HUES48 (cell line): ENCODE data around the gene NKX2-3.

Experiments
- H3K27ac ChIP-seq: one replicate; pipeline ENCODE4 v1.7.0; 2013; ENCODE audit warnings: low read depth, low read length, inconsistent platforms
- H3K27me3 ChIP-seq: 2 replicates; pipeline ENCODE4 v1.6.1; 2013; ENCODE audit warnings: mild to moderate bottlenecking, low read length; ENCODE audit not compliant: control insufficient read depth, insufficient read depth
- H3K36me3 ChIP-seq: 2 replicates; pipeline ENCODE4 v1.6.1; 2013; ENCODE audit warnings: low read length; ENCODE audit not compliant: control insufficient read depth, insufficient read depth
- H3K4me1 ChIP-seq: 2 replicates; pipeline ENCODE4 v1.6.1; 2013; ENCODE audit warnings: mild to moderate bottlenecking, low read length; ENCODE audit not compliant: control insufficient read depth, insufficient read depth
- H3K4me3 ChIP-seq: 2 replicates; pipeline ENCODE4 v1.5.1; 2013; ENCODE audit warnings: mild to moderate bottlenecking, low read depth, low read length
- H3K9ac ChIP-seq: 2 replicates; pipeline ENCODE4 v1.6.1; 2013; ENCODE audit warnings: mild to moderate bottlenecking, low read depth, low read length, moderate library complexity
- H3K9me3 ChIP-seq: 2 replicates; pipeline ENCODE4 v1.6.1; 2013; ENCODE audit warnings: low read length; ENCODE audit not compliant: control insufficient read depth, insufficient read depth

Gene NKX2-3

GRCh38 chr10:99535764-99536337, 3.1 kb downstream of the NKX2-3 start:
- Histone ChIP-seq H3K4me1 (peaks cover 30% of the 10 kb centered on the region), H3K9ac (no peak overlapping the region), H3K27ac (no peak overlapping the region), H3K4me3 (no peak overlapping the region), H3K36me3 (no peaks in the 10 kb centered on the region), H3K9me3 (no peaks in the 10 kb centered on the region), H3K27me3 (peaks cover 100% of the 10 kb centered on the region)

GRCh38 chr10:99536338-99537085, 3.8 kb downstream of the NKX2-3 start:
- Histone ChIP-seq H3K27me3 (peaks cover 100% of the 10 kb centered on the region), H3K27ac (no peak overlapping the region), H3K36me3 (no peaks in the 10 kb centered on the region), H3K9ac (no peak overlapping the region), H3K4me1 (peaks cover 34% of the 10 kb centered on the region), H3K9me3 (no peaks in the 10 kb centered on the region), H3K4me3 (peak overlapping the region; percentile 14; the same call in 1 of the 2 replicates)

- Histone ChIP-seq H3K27ac (no peak overlapping the region), H3K9me3 (no peaks in the 10 kb centered on the region), H3K4me1 (peaks cover 34% of the 10 kb centered on the region), H3K27me3 (peaks cover 100% of the 10 kb centered on the region), H3K4me3 (peak overlapping the region; percentile 35; the same call in 1 of the 2 replicates), H3K36me3 (no peaks in the 10 kb centered on the region), H3K9ac (no peak overlapping the region)
Observed at GRCh38 chr10:99537086-99537988, 4.6 kb downstream of the NKX2-3 start.

- Histone ChIP-seq H3K27me3 (peaks cover 100% of the 10 kb centered on the region), H3K9ac (no peak overlapping the region), H3K36me3 (no peaks in the 10 kb centered on the region), H3K4me1 (peaks cover 34% of the 10 kb centered on the region), H3K4me3 (peak overlapping the region; percentile 35; the same call in 1 of the 2 replicates), H3K27ac (no peak overlapping the region), H3K9me3 (no peaks in the 10 kb centered on the region)
Observed at GRCh38 chr10:99537989-99538917, 5.5 kb downstream of the NKX2-3 start.

- H3K27me3 ChIP-seq = peaks cover 100% of the 10 kb centered on the region
- peaks cover 34% of the 10 kb centered on the region for H3K4me1 ChIP-seq
Observed at GRCh38 chr10:99539120-99539519, 6.4 kb downstream of the NKX2-3 start.

DNA sequence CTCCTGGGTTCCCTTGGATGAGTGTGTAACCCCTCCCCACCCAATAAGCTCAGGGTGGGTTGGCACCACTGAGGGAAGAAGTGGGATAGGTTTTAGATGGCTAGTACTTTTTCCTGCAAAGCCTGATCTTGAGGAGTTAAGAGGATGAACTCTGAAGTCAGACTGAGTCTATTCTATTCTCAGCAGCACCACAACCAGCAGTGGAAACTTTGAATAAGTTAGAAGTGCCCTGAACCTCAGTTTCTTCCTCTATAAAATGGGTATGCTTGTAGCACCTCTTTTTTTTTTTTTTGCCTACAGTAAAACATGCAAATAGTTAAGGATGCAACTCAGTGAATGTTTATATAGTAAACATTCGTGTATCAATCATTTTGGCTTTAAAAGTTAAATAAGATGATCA, 7.1 kb downstream of the NKX2-3 start:
- no peaks in the 10 kb centered on the region for H3K36me3 ChIP-seq
- no peak overlapping the region for H3K4me3 ChIP-seq
- no peak overlapping the region for H3K9ac ChIP-seq
- H3K9me3 ChIP-seq = no peaks in the 10 kb centered on the region
- H3K4me1 ChIP-seq = peaks cover 32% of the 10 kb centered on the region
- peaks cover 100% of the 10 kb centered on the region for H3K27me3 ChIP-seq
- H3K27ac ChIP-seq = no peak overlapping the region

More at GRCh38 chr10:99539120-99539519, 6.4 kb downstream of the NKX2-3 start:
- Histone ChIP-seq H3K9me3 (no peaks in the 10 kb centered on the region), H3K36me3 (no peaks in the 10 kb centered on the region), H3K4me3 (no peak overlapping the region), H3K27ac (no peak overlapping the region), H3K9ac (no peak overlapping the region)

GRCh38 chr10:99540306-99540656, 7.5 kb downstream of the NKX2-3 start:
- H3K4me3 ChIP-seq = no peak overlapping the region
- H3K9me3 ChIP-seq = no peaks in the 10 kb centered on the region
- peaks cover 100% of the 10 kb centered on the region for H3K27me3 ChIP-seq
- H3K9ac ChIP-seq = no peak overlapping the region
- H3K27ac ChIP-seq = no peak overlapping the region
- no peaks in the 10 kb centered on the region for H3K36me3 ChIP-seq
- H3K4me1 ChIP-seq = peaks cover 29% of the 10 kb centered on the region

DNA sequence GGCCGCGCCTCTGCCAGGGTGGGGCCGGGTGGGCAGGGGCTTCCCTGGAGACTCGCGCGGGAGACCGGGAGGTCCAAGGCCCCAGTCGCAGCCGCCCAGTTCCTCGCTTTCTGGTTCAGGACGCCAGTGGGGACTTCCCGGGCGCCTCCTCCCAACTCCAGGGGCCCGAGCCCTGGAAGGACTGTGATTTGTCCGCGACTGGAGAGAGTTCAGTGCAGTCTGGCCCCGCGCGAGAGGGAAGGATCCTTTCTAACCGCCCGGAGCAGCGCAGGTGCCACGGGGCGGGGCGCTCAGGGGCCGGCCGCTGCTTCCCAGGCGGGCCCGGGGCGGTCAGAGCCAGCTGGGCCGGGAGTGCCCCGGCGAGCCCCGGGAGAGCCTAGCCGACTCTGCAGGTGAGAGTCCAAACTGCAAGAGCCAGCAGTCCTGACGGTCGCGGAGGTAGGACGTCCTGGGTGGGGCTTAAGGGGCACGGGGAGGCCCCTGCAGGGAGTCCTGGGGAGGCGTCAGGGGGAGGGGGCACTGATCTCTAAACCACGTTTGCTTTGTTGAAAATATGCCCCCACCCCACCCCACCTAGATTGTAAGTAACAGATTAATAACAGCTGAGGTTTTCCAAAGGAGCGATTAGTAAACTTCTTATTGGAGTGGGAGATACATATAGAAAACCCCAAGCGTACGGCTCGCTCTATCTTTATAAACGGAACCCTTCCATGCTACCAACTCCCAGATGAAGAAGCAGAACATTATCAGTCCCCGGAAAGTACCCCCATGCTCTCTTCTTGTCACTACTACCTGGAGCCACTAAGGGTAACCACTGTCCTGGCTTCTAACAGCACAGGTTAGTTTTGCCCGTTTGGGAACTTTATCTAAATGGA, 8.2 kb downstream of the NKX2-3 start:
- H3K4me3 ChIP-seq = peak overlapping the region; percentile 5; the same call in 1 of the 2 replicates

DNA sequence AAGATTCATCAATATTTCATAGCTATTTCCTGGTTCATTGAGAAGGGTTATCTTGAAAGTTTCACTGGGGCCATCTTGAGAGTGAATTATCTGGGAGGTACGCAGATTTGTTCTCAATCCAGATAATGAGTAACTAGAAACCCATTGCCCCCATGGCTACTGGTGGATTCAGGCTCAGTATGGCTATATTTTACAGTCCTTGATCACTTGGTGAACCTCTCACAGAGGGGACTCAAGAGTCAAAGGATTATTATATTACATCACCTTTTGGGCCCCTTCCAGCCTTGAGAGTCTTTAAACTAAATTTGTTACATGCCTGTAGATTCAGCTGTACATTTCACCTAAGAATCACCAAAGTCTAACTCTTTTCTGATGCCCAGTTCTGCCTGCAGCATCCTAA, 11.6 kb downstream of the NKX2-3 start:
- no peaks in the 10 kb centered on the region for H3K36me3 ChIP-seq
- no peak overlapping the region for H3K9ac ChIP-seq
- no peaks in the 10 kb centered on the region for H3K9me3 ChIP-seq
- 0 out of 2 replicates have a peak, but pooled peaks cover 5% of the 10 kb centered on the region for H3K4me1 ChIP-seq
- no peak overlapping the region for H3K27ac ChIP-seq
- H3K4me3 ChIP-seq = no peak overlapping the region
- peaks cover 96% of the 10 kb centered on the region for H3K27me3 ChIP-seq

More for the DNA sequence above, 8.2 kb downstream of the NKX2-3 start:
- no peaks in the 10 kb centered on the region for H3K9me3 ChIP-seq
- H3K27ac ChIP-seq = no peak overlapping the region
- peaks cover 100% of the 10 kb centered on the region for H3K27me3 ChIP-seq
- H3K36me3 ChIP-seq = no peaks in the 10 kb centered on the region
- H3K4me1 ChIP-seq = peaks cover 28% of the 10 kb centered on the region
- H3K9ac ChIP-seq = no peak overlapping the region
